Trophoblast cell (in vitro differentiated cells and primary cell): ENCODE data around the gene EPM2AIP1.

Experiments
- DNase-seq, 2 donors: peaks; one replicate each; pipeline ENCODE4 v3.0.0-alpha.2; 2016
- H2AFZ ChIP-seq: 2 replicates; pipeline ENCODE4 v1.6.1; 2013; ENCODE audit warnings: low read length, moderate library complexity, mild to moderate bottlenecking; ENCODE audit not compliant: insufficient read depth, poor library complexity
- H2AK5ac ChIP-seq: 2 replicates; pipeline ENCODE4 v1.6.1; 2013; ENCODE audit warnings: mild to moderate bottlenecking, low read length
- H2BK120ac ChIP-seq: 2 replicates; pipeline ENCODE4 v1.6.1; 2013; ENCODE audit warnings: low read length, mild to moderate bottlenecking, moderate library complexity; ENCODE audit not compliant: insufficient read depth, poor library complexity
- H2BK12ac ChIP-seq: 2 replicates; pipeline ENCODE4 v1.6.1; 2013; ENCODE audit warnings: mild to moderate bottlenecking, low read length, moderate library complexity
- H2BK5ac ChIP-seq: 2 replicates; pipeline ENCODE4 v1.6.1; 2013; ENCODE audit warnings: low read length, low read depth, moderate library complexity, mild to moderate bottlenecking; ENCODE audit not compliant: poor library complexity
- H3K14ac ChIP-seq: 2 replicates; pipeline ENCODE4 v1.6.1; 2013; ENCODE audit warnings: mild to moderate bottlenecking, low read length
- H3K18ac ChIP-seq: 2 replicates; pipeline ENCODE4 v1.6.1; 2013; ENCODE audit warnings: mild to moderate bottlenecking, low read length
- H3K23ac ChIP-seq: 2 replicates; pipeline ENCODE4 v1.6.1; 2013; ENCODE audit warnings: low read length
- H3K27ac ChIP-seq: 2 replicates; pipeline ENCODE4 v1.5.1; 2013; ENCODE audit warnings: low read depth, mild to moderate bottlenecking, inconsistent platforms, low read length, moderate library complexity
- H3K27me3 ChIP-seq: 2 replicates; pipeline ENCODE4 v1.6.1; 2013; ENCODE audit warnings: inconsistent platforms, mild to moderate bottlenecking, low read length, moderate library complexity; ENCODE audit not compliant: insufficient read depth
- H3K36me3 ChIP-seq, 2 experiments: 1 replicate in 1 of 2; 2 replicates in 1 of 2; pipeline ENCODE4 v1.6.1; 2013; ENCODE audit warnings: low read length in 2 of 2, mild to moderate bottlenecking in 2 of 2, moderate library complexity in 1 of 2; ENCODE audit not compliant: insufficient read depth in 2 of 2, control insufficient read depth in 1 of 2
- H3K4ac ChIP-seq: 2 replicates; pipeline ENCODE4 v1.6.1; 2013; ENCODE audit warnings: low read depth, mild to moderate bottlenecking, low read length, moderate library complexity
- H3K4me1 ChIP-seq, 2 experiments: 1 replicate in 1 of 2; 2 replicates in 1 of 2; pipeline ENCODE4 v1.6.1; 2013; ENCODE audit warnings: low read length in 2 of 2, mild to moderate bottlenecking in 2 of 2, moderate library complexity in 1 of 2; ENCODE audit not compliant: insufficient read depth in 2 of 2, control insufficient read depth in 1 of 2
- H3K4me2 ChIP-seq: 2 replicates; pipeline ENCODE4 v1.6.1; 2013; ENCODE audit warnings: inconsistent platforms, mild to moderate bottlenecking, low read length, moderate library complexity
- H3K4me3 ChIP-seq: 2 replicates; pipeline ENCODE4 v1.5.1; 2013; ENCODE audit warnings: mild to moderate bottlenecking, low read depth, low read length, inconsistent platforms
- H3K79me1 ChIP-seq: one replicate; pipeline ENCODE4 v1.6.1; 2013; ENCODE audit warnings: low read length
- H3K79me2 ChIP-seq: 2 replicates; pipeline ENCODE4 v1.6.1; 2013; ENCODE audit warnings: low read length, mild to moderate bottlenecking; ENCODE audit not compliant: control insufficient read depth, insufficient read depth, poor library complexity
- H3K9ac ChIP-seq: 2 replicates; pipeline ENCODE4 v1.6.1; 2013; ENCODE audit warnings: mild to moderate bottlenecking, low read length
- H3K9me3 ChIP-seq: 2 replicates; pipeline ENCODE4 v1.6.1; 2013; ENCODE audit warnings: low read depth, mild to moderate bottlenecking, control low read depth, inconsistent platforms, low read length; ENCODE audit not compliant: insufficient read depth
- H4K12ac ChIP-seq: 2 replicates; pipeline ENCODE4 v1.6.1; 2013; ENCODE audit warnings: low read depth, mild to moderate bottlenecking, low read length, moderate library complexity
- H4K8ac ChIP-seq: 2 replicates; pipeline ENCODE4 v1.6.1; 2013; ENCODE audit warnings: low read depth, mild to moderate bottlenecking, low read length, moderate library complexity
- H4K91ac ChIP-seq: one replicate; pipeline ENCODE4 v1.6.1; 2013; ENCODE audit warnings: low read depth, mild to moderate bottlenecking, low read length, moderate library complexity
- WGBS: extraction: QIAGEN DNeasy Blood & Tissue Kit; methylation state at CpG from one replicate; pipeline ENCODE4 v1.1.7; 2013; ENCODE audit warnings: missing lambda C conversion rate; ENCODE audit not compliant: insufficient read length, insufficient coverage; ENCODE audit errors: extremely low coverage; 5-methylcytosine and 5-hydroxymethylcytosine counted together

The EPM2AIP1 gene

GRCh38 chr3:37017683-37018082 lies 24.8 kb upstream of the EPM2AIP1 start:
- Histone ChIP-seq H3K4me3 (no peak overlapping the region), H2BK120ac (no peak overlapping the region), H3K79me2 (no peaks in the 10 kb centered on the region), H3K36me3 (peaks cover 29 to 55% of the 10 kb centered on the region in 2 experiments), H3K27ac (no peak overlapping the region), H3K14ac (no peak overlapping the region), H3K9ac (no peak overlapping the region), H3K4me1 (no peaks in the 10 kb centered on the region), H3K9me3 (no peaks in the 10 kb centered on the region), H3K79me1 (no peaks in the 10 kb centered on the region), H2AFZ (no peak overlapping the region), H3K18ac (no peak overlapping the region), H3K27me3 (no peaks in the 10 kb centered on the region), H2BK12ac (no peak overlapping the region), H2BK5ac (no peak overlapping the region), H3K4ac (no peak overlapping the region), H4K12ac (no peak overlapping the region), H3K4me2 (no peak overlapping the region), H4K91ac (no peak overlapping the region), H2AK5ac (no peak overlapping the region), H4K8ac (no peak overlapping the region), H3K23ac (no peak overlapping the region)
- DNase-seq = no peak
- no CpG with 5 or more reads among the region's 3 CpGs for WGBS

GRCh38 chr3:37016903-37017302 lies 24.0 kb upstream of the EPM2AIP1 start:
- H3K18ac ChIP-seq = no peak overlapping the region
- H2AFZ ChIP-seq = no peak overlapping the region
- DNase-seq = no peak
- no peak overlapping the region for H2BK120ac ChIP-seq
- no peak overlapping the region for H3K4ac ChIP-seq
- no peaks in the 10 kb centered on the region for H3K79me2 ChIP-seq
- no peaks in the 10 kb centered on the region for H3K4me1 ChIP-seq
- no peak overlapping the region for H3K4me2 ChIP-seq
- H2BK12ac ChIP-seq = no peak overlapping the region
- H3K27me3 ChIP-seq = no peaks in the 10 kb centered on the region
- no peak overlapping the region for H3K9ac ChIP-seq
- H3K79me1 ChIP-seq = no peaks in the 10 kb centered on the region
- H4K91ac ChIP-seq = no peak overlapping the region
- H2BK5ac ChIP-seq = no peak overlapping the region
- no peak overlapping the region for H4K12ac ChIP-seq
- WGBS = no CpG with 5 or more reads among the region's 8 CpGs
- no peak overlapping the region for H3K4me3 ChIP-seq
- H4K8ac ChIP-seq = no peak overlapping the region
- H3K9me3 ChIP-seq = no peaks in the 10 kb centered on the region
- H2AK5ac ChIP-seq = no peak overlapping the region
- H3K27ac ChIP-seq = no peak overlapping the region
- H3K14ac ChIP-seq = no peak overlapping the region
- H3K36me3 ChIP-seq = peaks cover 27 to 49% of the 10 kb centered on the region in 2 experiments
- no peak overlapping the region for H3K23ac ChIP-seq

- no peak overlapping the region for H4K12ac ChIP-seq
- no peak overlapping the region for H3K14ac ChIP-seq
- no peak overlapping the region for H4K8ac ChIP-seq
- H3K9me3 ChIP-seq = no peaks in the 10 kb centered on the region
- H3K79me2 ChIP-seq = no peaks in the 10 kb centered on the region
- H3K36me3 ChIP-seq = peaks cover 19 to 43% of the 10 kb centered on the region in 2 experiments
- H3K27me3 ChIP-seq = no peaks in the 10 kb centered on the region
- H3K18ac ChIP-seq = no peak overlapping the region
- H2BK120ac ChIP-seq = no peak overlapping the region
- no peak overlapping the region for H3K4ac ChIP-seq
- no peak overlapping the region for H4K91ac ChIP-seq
- no peak overlapping the region for H3K4me2 ChIP-seq
- no CpG with 5 or more reads among the region's 5 CpGs for WGBS
- no peak overlapping the region for H2AK5ac ChIP-seq
- no peak overlapping the region for H3K27ac ChIP-seq
- no peaks in the 10 kb centered on the region for H3K4me1 ChIP-seq
- H3K4me3 ChIP-seq = no peak overlapping the region
- H2AFZ ChIP-seq = no peak overlapping the region
- no peak overlapping the region for H3K9ac ChIP-seq
- H2BK5ac ChIP-seq = no peak overlapping the region
- no peak overlapping the region for H2BK12ac ChIP-seq
- no peak for DNase-seq
- no peaks in the 10 kb centered on the region for H3K79me1 ChIP-seq
- no peak overlapping the region for H3K23ac ChIP-seq
Observed at GRCh38 chr3:37015642-37016041, 22.7 kb upstream of the EPM2AIP1 start.

- Histone ChIP-seq H3K4me3 (no peak overlapping the region), H3K9ac (no peak overlapping the region), H3K4me2 (no peak overlapping the region), H2BK120ac (no peak overlapping the region), H3K4ac (no peak overlapping the region), H2AK5ac (no peak overlapping the region), H4K12ac (peak overlapping the region; percentile 30), H3K27ac (no peak overlapping the region), H3K36me3 (peaks cover 15 to 35% of the 10 kb centered on the region in 2 experiments), H3K79me1 (no peaks in the 10 kb centered on the region), H3K14ac (no peak overlapping the region), H4K8ac (no peak overlapping the region), H2BK12ac (no peak overlapping the region), H2AFZ (no peak overlapping the region), H3K27me3 (no peaks in the 10 kb centered on the region), H3K9me3 (no peaks in the 10 kb centered on the region), H2BK5ac (no peak overlapping the region), H3K23ac (no peak overlapping the region), H4K91ac (no peak overlapping the region), H3K18ac (no peak overlapping the region), H3K79me2 (no peaks in the 10 kb centered on the region), H3K4me1 (no peaks in the 10 kb centered on the region)
- no peak for DNase-seq
- WGBS = no CpG with 5 or more reads among the region's 2 CpGs
Observed at GRCh38 chr3:37014620-37015019, 21.7 kb upstream of the EPM2AIP1 start.
